ENCODE results near the gene REP15.

REP15 gene

DNA sequence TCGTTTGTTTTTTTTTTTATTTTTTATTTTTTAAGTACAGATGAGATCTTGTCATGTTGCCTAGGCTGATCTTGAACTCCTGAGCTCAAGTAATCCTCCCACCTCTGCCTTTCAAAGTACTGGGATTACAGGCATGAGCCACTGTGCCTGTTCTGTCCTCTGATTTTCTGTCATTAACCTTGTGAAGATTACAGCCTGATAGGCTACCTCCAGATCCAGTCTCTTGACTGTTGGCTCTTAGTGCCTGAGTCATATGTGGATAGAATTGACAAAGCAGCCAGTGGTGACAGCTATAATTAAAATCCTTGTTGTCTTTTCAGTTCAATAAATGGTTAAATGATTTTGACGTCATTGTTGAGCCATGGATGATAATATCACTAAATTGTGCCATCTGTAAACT lies 21.3 kb upstream of the REP15 start:
- no peak overlapping the region for H2AFZ ChIP-seq (ENCODE audit: low read length)
- TF ChIP-seq, protein P1, sequence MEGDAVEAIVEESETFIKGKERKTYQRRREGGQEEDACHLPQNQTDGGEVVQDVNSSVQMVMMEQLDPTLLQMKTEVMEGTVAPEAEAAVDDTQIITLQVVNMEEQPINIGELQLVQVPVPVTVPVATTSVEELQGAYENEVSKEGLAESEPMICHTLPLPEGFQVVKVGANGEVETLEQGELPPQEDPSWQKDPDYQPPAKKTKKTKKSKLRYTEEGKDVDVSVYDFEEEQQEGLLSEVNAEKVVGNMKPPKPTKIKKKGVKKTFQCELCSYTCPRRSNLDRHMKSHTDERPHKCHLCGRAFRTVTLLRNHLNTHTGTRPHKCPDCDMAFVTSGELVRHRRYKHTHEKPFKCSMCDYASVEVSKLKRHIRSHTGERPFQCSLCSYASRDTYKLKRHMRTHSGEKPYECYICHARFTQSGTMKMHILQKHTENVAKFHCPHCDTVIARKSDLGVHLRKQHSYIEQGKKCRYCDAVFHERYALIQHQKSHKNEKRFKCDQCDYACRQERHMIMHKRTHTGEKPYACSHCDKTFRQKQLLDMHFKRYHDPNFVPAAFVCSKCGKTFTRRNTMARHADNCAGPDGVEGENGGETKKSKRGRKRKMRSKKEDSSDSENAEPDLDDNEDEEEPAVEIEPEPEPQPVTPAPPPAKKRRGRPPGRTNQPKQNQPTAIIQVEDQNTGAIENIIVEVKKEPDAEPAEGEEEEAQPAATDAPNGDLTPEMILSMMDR (IDR thresholded peaks at IDR 0.05; ENCODE audit: low read length), result no peak
- no peak for TF ChIP-seq EZH2 (IDR thresholded peaks at IDR 0.05; ENCODE audit: borderline replicate concordance, low read length)
- H3K9me2 ChIP-seq (ENCODE audit: low read depth, low read length), result no peaks in the 10 kb centered on the region
- no peaks in the 10 kb centered on the region for H3K36me3 ChIP-seq (ENCODE audit: insufficient read depth, low read length)
- no peaks in the 10 kb centered on the region for H3K27me3 ChIP-seq (ENCODE audit: insufficient read depth, low read length)
- H3K4me3 ChIP-seq (ENCODE audit: low read depth, low read length, poor library complexity, severe bottlenecking), result no peak overlapping the region
- no peaks in the 10 kb centered on the region for H3F3A ChIP-seq (ENCODE audit: insufficient read depth, low read length)
- H3K9ac ChIP-seq (ENCODE audit: low read length), result no peak overlapping the region
- no peaks in the 10 kb centered on the region for H3K9me3 ChIP-seq (ENCODE audit: low read length)
- no peaks in the 10 kb centered on the region for H3K79me2 ChIP-seq (ENCODE audit: insufficient read depth, low read length)
- no peak overlapping the region for H3K27ac ChIP-seq (ENCODE audit: low read depth, low read length, poor library complexity, severe bottlenecking)
- no peak overlapping the region for H3K4me2 ChIP-seq (ENCODE audit: low read length)
- H4K20me1 ChIP-seq (ENCODE audit: insufficient read depth, low read length), result no peaks in the 10 kb centered on the region
- no peaks in the 10 kb centered on the region for H3K4me1 ChIP-seq (ENCODE audit: insufficient read depth, low read length, severe bottlenecking)

DNA sequence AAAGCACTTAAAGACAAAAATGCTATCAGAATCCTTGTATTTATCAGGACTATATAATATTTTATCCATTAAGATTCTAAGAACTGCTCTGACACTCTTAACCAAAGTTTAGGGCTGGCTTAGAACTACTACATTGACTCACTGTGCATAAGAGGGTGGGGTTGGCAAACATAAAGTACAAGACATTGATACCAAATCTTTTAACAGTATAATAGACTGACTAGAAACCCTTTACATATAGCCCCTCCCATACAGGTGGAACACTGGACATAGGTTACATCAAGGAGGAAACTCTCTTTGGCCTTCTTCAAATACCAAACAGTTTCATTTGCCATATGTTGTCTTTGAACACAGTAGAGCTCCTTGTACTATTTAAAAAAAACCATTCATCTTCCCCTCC lies 15.6 kb upstream of the REP15 start:
- H3K4me1 ChIP-seq (ENCODE audit: insufficient read depth, low read length, severe bottlenecking), result no peaks in the 10 kb centered on the region
- no peak overlapping the region for H2AFZ ChIP-seq (ENCODE audit: low read length)
- H3K9me3 ChIP-seq (ENCODE audit: low read length), result no peaks in the 10 kb centered on the region
- no peak overlapping the region for H3K4me3 ChIP-seq (ENCODE audit: low read depth, low read length, poor library complexity, severe bottlenecking)
- no peak overlapping the region for H3K4me2 ChIP-seq (ENCODE audit: low read length)
- no peaks in the 10 kb centered on the region for H3K27me3 ChIP-seq (ENCODE audit: insufficient read depth, low read length)
- no peaks in the 10 kb centered on the region for H3F3A ChIP-seq (ENCODE audit: insufficient read depth, low read length)
- H3K9me2 ChIP-seq (ENCODE audit: low read depth, low read length), result no peaks in the 10 kb centered on the region
- TF ChIP-seq, protein P1 (IDR thresholded peaks at IDR 0.05; ENCODE audit: low read length), result no peak
- TF ChIP-seq EZH2 (IDR thresholded peaks at IDR 0.05; ENCODE audit: borderline replicate concordance, low read length), result no peak
- no peaks in the 10 kb centered on the region for H3K79me2 ChIP-seq (ENCODE audit: insufficient read depth, low read length)
- H4K20me1 ChIP-seq (ENCODE audit: insufficient read depth, low read length), result no peaks in the 10 kb centered on the region
- no peaks in the 10 kb centered on the region for H3K36me3 ChIP-seq (ENCODE audit: insufficient read depth, low read length)
- H3K9ac ChIP-seq (ENCODE audit: low read length), result no peak overlapping the region
- H3K27ac ChIP-seq (ENCODE audit: low read depth, low read length, poor library complexity, severe bottlenecking), result no peak overlapping the region

DNA sequence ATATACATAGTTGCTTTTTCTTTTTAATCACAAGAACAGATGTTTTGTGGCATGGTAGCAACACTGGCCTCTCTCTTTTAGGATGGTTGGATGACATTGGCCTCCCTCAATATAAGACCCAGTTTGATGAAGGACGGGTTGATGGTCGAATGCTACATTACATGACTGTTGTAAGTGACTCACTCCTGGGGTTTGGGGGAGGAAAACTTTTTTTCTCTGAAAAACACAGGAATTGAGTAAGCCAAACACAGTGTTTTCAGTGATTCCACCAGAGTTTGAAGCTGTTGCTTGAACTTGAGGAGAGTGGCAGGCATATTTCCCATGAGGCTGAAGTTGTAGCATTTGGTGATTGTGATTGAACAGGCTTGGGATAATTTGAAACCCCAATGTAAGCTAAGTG lies 13.7 kb upstream of the REP15 start:
- Histone ChIP-seq H3K79me2 (ENCODE audit: insufficient read depth, low read length) (no peaks in the 10 kb centered on the region), H3K9me3 (ENCODE audit: low read length) (no peaks in the 10 kb centered on the region), H3K4me3 (ENCODE audit: low read depth, low read length, poor library complexity, severe bottlenecking) (no peak overlapping the region), H3K27ac (ENCODE audit: low read depth, low read length, poor library complexity, severe bottlenecking) (no peak overlapping the region), H3K27me3 (ENCODE audit: insufficient read depth, low read length) (peaks cover 3% of the 10 kb centered on the region; the same call in 1 of the 2 replicates), H3K4me2 (ENCODE audit: low read length) (no peak overlapping the region), H2AFZ (ENCODE audit: low read length) (no peak overlapping the region), H3K9ac (ENCODE audit: low read length) (no peak overlapping the region), H4K20me1 (ENCODE audit: insufficient read depth, low read length) (no peaks in the 10 kb centered on the region), H3K9me2 (ENCODE audit: low read depth, low read length) (no peaks in the 10 kb centered on the region), H3F3A (ENCODE audit: insufficient read depth, low read length) (no peaks in the 10 kb centered on the region), H3K4me1 (ENCODE audit: insufficient read depth, low read length, severe bottlenecking) (no peaks in the 10 kb centered on the region), H3K36me3 (ENCODE audit: insufficient read depth, low read length) (no peaks in the 10 kb centered on the region)
- TF ChIP-seq, protein P1 (IDR thresholded peaks at IDR 0.05; ENCODE audit: low read length), result no peak
- TF ChIP-seq EZH2 (IDR thresholded peaks at IDR 0.05; ENCODE audit: borderline replicate concordance, low read length), result no peak
